Stimulated activated CD8-positive, alpha-beta memory T cell treated with anti-CD3 and anti-CD28 coated beads, Interleukin-15, amount 100 ng/mL, for 24 hours (primary cell): ENCODE measurements around the gene KNL1.
"Not testable (repeated sequence)": the region's sequence is repeated elsewhere in the genome, so short reads cannot be mapped to it uniquely, and the experiment has no call there.

Experiments
- DNase-seq: peaks from one replicate; pipeline ENCODE4 v3.0.0-alpha.2; 2020; ENCODE audit warnings: low read depth

The KNL1 gene

DNA sequence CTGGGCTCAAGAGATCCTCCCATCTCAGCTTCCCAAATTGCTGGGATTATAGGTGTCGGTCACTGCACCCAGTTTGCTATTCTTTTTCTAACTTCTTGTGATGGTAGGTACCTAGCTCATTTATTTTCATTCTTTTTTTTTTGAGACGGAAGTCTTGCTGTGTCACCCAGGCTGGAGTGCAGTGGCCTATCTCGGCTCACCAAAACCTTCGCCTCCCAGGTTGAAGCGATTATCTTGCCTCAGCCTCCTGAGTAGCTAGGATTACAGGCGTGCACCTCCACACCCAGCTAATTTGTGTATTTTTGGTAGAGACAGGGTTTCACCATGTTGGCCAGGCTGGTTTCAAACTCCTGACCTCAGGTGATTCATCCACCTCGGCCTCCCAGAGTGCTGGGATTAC lies 70.9 kb downstream of the KNL1 start:
- DNase-seq: no peak

DNA sequence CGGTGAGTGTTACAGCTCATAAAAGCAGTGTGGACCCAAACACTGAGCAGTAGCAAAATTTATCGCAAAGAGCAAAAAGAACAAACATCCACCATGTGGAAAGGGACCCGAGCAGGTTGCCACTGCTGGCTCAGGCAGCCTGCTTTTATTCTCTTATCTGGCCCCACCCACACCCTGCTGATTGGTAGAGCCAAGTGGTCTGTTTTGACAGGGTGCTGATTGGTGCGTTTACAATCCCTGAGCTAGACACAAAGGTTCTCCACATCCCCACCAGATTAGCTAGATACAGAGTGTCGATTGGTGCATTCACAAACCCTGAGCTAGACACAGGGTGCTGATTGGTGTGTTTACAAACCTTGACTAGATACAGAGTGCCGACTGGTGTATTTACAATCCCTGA lies 82.2 kb downstream of the KNL1 start:
- not testable (repeated sequence) for DNase-seq

DNA sequence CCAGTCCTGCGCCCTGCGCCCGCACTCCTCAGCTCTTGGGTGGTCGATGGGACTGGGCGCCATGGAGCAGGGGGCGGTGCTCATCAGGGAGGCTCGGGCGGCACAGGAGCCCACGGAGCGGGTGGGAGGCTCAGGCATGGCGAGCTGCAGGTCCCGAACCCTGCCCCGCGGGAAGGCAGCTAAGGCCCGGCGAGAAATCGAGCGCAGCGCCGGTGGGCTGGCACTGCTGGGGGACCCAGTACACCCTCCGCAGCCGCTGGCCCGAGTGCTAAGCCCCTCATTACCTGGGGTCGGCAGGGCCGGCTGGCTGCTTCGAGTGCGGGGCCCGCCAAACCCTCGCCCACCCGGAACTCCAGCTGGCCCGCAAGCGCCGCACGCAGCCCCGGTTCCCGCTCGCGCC lies 82.9 kb downstream of the KNL1 start:
- DNase-seq: not testable (repeated sequence)

DNA sequence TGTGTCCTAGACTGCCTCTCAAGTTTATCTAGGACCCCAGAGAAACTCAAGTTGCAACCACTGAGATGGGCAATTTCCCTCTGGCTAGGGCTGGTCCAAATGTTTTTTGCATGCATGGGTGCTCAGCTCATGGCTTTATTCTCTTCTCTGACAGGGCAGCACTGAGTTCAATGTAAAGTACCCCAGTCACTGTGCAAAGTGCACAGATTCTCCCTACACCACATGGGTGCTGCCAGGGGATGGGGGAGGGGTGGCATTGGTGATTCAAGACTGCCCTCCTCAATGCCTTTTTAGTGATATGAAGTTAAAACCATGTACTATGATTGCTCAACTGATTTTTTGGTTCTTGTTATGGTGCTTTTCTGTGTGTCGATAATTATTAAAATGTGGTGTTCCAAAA lies 86.1 kb downstream of the KNL1 start:
- DNase-seq: no peak

DNA sequence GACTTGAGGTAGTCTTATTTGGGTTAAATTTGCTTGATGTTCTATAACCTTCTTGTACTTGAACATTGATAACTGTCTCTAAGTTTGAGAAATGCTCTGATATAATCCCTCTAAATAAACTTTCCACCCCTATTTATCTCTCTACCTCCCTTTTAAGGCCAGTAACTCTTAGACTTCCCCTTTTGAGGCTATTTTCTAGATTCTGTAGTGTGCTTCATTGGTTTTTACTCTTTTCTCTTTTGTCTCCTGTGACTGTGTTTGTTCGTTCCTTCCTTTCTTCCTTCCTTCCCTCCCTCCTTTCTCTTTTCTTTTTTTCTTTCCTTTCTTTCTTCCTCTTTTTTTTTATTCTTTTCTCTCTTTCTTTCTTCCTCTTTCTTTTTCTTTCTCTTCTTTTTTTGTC lies 86.9 kb downstream of the KNL1 start:
- not testable (repeated sequence) for DNase-seq

DNA sequence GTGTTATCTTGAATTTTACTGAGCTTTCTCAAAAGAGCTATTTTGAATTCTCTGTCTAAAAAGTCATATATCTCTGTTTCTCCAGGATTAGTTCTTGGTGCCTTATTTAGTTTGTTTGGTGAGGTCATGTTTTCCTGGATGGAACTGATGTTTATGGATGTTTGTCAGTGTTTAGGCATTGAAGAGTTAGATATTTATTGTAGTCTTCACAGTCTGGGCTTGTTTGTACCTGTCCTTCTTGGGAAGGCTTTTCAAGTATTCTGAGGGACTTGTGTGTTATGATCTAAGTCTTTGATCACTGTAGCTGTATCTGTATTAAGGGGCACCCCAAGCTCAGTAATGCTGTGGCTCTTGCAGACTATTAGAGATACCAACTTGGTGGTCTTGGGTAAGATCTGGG lies 90.3 kb downstream of the KNL1 start:
- no peak for DNase-seq

DNA sequence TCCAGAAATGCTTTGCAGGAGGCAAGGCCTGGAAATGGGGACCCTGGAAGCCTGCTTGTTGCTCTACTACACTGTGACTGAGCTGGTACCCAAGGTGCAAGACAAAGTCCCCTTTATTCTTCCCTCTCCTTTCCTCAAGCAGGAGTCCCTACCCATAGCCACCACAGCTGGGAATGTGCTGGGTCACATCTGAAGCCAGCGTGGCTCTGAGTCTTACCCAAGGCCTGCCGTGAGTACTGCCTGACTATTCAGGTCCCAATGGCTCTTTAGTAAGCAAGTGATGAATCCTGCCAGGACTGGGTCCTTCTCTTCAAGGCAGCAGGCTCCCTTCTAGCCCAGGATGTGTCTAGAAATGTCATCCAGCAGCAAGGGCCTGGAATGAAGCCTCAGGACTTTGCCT lies 91.3 kb downstream of the KNL1 start:
- DNase-seq: no peak

DNA sequence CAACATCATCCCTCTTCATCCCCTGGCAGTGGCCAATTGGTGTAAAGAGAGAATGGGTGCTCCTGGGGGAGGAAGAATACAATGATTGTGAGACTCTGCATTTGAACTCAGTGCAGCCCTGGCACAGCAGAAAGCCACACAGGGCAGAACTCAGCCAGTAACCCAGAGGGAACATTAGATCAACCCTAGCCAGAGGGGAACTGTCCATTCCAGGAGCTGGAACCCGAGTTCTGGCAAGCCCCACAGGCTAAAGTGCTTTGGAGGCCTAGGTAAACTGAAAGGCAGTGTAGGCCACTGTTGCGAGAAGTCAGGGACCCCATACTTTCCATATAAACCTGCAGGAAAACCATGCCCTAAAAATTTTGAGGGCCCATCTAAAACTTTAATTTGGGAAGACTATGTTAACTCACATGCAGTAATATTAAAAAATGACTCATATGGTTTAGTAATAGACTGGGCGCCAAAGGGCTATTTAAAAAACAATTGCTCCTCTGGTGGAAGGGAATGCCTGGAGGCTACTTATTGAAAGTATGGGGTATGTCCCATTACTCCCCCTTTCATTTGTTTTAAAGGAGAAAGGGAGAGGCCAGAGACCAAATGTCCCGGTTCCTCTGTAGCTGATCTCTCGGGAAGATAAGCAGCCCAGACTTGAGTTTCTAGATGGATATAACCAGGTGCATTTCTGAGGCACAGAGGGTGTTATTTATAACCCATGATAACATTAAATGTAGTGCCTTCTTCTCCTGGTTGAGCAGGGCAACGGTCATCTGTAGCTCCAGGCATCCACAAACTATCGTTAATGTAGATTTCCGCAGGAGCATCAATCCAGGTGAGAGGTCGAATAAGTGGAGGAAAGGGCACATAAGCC lies 95.1 kb downstream of the KNL1 start:
- DNase-seq: no peak

DNA sequence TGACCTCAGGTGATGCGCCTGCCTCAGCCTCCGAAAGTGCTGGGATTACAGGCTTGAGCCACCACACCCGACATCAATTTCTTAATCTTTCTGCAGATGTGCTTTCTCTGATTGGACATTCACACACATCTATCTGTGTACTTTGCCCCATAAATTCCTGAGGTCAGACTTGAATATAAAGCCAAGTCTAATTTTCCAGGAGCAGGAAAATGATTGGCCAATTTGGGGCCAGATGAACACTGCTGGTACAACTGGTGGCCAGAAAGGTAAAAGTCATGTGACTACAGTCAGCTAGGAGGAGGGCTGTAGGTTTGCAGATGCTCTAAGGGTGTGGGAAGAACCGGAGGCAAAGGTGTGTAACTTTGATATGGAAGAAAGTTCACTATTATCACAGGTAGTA lies 97.7 kb downstream of the KNL1 start:
- no peak for DNase-seq

DNA sequence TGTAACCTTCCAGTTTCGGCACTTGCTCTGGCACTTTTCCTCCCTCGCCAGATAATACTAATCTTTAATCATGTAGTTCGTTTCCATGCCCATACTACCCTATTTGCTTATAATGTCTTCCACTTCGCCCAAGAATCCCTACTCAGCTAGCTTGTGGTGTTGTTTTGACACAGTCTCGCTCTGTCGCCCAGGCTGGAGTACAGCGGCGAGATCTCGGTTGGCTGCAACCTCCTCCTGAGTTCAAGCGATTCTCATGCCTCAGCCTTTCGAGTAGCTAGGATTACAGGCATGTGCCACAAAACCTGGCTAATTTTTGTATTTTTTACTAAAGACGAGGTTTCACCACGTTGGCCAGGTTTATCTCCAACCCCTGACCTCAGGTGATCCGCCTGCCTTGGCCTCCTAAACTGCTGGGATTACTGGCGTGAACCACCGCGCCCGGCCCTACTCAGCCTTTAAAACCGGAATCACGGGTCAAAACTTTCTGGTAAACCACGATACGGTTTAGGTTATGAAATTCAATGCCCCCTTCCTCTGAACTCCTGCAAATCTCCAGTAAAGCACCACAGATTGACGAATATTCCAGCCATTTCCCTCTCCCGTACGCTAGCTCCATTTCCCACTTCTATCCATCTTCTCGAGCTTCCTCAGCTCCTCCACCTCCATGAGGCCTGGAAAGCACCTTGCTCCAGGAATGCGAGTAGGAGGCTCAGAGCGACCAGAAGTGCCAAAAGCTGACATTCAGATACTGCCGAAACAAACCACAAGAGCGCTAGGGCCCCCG lies 100.0 kb downstream of the KNL1 start:
- DNase-seq: no peak

DNA sequence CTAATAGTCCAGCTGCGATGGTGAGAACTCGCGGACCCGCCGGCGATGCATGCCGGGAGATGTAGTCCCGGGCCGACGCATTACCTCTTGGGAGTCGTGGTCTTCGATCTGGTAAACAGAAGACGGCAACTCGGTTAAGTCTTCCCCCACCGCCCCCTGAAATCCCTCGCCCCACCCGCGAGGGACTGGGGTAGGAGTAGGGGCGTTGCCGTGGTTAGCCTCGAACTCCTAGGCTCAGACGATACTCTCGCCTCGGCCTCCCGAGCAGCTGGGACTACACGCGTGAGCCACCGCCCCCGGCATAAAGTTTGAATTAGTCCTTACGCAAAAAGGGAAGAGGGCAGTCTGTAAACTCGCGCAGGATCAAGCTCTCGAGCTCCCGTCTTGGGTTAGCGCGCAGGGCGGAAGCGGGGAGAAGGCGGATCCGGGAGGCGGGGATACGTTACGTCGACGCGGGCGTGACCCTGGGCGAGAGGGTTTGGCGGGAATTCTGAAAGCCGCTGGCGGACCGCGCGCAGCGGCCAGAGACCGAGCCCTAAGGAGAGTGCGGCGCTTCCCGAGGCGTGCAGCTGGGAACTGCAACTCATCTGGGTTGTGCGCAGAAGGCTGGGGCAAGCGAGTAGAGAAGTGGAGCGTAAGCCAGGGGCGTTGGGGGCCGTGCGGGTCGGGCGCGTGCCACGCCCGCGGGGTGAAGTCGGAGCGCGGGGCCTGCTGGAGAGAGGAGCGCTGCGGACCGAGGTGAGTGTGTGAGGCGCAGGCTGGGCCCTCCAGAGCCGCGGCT lies 100.8 kb downstream of the KNL1 start, which contains the start of gene RAD51:
RAD51 (plus strand) TSS at position 487 of the 781 bp plus-strand sequence. CDS start 3,585 bp downstream, outside the sequence.
- DNase-seq: peak; percentile 82

DNA sequence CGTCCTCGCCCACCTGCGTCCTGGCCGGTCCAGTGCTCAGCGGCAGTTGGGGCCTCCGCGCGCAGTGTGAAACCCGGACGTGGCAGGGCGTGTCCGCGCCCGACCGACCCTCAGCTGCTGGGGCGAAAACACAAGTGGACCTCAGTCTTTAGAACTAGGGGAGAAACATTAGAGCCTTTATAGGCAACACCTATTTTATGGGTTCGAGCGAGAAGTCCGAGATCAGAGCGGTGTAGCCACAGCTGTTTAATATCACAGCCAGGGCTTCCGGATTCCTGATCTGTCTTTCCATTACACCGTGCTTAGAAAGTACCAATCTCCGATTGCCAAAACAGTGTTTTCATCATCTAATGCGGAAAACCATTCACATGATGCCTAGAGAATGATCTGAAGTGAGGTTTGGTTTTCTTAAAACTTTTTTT lies 101.4 kb downstream of the KNL1 start:
- DNase-seq: no peak

DNA sequence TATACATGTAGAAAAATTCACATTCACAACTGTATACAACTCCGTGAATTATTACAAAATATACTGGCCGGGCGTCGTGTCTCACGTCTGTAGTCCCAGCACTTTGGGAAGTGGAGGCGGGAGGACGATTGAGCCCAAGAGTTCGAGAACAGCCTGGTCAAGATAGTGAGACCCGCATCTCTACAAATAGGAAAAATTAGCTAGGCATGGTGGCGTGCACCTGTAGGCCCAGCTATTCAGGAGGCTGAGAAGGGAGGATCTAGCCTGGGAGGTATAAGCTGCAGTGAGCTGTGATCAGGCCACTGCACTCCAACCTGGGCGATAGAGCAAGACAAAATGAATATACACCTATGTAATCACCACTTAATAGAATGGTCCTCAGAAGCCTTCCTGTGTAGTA lies 102.2 kb downstream of the KNL1 start:
- DNase-seq: no peak

DNA sequence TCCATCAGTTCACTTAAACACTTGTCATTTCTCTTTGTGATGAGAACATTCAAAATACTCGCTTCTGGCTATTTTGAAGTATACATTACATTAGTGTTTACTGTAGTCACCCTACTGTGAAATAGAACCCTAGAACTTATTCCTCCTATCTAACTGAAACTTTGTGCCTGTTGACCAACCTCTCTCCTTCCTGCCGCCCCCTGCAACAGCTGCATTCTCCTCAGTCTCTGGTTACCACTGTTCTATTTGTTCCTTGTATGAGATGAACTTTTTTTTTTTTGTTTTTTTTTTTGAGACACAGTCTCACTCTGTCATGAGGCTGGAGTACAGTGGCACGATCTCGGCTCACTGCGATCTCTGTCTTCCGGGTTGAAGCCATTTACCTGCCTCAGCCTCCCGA lies 103.9 kb downstream of the KNL1 start:
- DNase-seq: no peak

DNA sequence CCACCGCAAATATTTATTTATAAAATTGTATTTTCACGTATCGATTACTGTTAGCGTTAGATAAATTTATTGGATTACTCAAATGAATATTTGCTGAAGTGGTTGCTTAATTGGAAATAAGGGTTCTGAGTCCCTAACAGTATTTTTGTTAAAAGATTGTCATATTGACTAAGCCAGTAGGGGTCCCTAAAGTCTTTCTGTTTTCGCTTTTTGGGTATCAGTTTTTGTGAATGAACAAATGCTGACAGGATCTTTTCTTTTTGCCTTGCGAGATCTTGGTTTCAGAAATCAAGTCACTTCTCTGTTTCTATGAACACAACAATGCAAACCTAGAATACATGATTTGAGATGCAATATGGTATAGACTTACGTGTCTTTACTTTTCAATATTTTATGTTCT lies 108.0 kb downstream of the KNL1 start:
- no peak for DNase-seq

DNA sequence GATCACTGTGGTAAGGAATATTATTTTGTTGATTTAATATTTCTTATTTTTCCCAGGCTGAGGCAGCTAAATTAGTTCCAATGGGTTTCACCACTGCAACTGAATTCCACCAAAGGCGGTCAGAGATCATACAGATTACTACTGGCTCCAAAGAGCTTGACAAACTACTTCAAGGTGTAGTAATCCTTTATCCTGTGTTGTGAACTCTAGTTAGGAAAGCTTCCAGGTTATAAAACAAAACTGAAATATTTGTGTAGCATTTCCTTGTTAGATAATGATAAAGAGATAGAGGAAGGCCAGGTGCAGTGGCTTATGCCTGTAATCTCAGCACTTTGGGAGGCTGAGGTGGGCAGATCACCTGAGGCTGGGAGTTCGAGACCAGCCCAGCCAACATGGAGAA lies 112.1 kb downstream of the KNL1 start:
- DNase-seq: no peak
